Dermis microvascular lymphatic vessel endothelial cell (primary cell): ENCODE measurements around the gene ITIH5. TPM values are rescaled to one million over a fixed set of nuclear protein-coding genes. Genes with fewer than 3 reads are reported as not detected.
"Not testable (repeated sequence)": the region's sequence is repeated elsewhere in the genome, so short reads cannot be mapped to it uniquely, and the experiment has no call there.

Experiments used
- DNase-seq, 2 donors: peaks; one replicate each; pipeline versions ENCODE4 v3.0.0 to v3.0.0-alpha.2; 2010; ENCODE audit warnings: low read depth in 2 of 2
- total RNA-seq: library from RNA; depleted of rRNA; stranded (reverse); fragments of >200 nt; gene quantifications from 2 replicates; pipeline ENCODE4 v1.2.1, GENCODE V29; 2014

ITIH5 gene
- total RNA-seq, result 0.26 and 1.0 TPM in 2 replicates

GRCh38 chr10:7666253-7667023 lies at the start of gene ITIH5:
TSS of gene ITIH5 (minus strand) at chr10:7666966. CDS start at chr10:7666892, 74 bp downstream.
- DNase-seq, result no peak

- no peak for DNase-seq
Observed at GRCh38 chr10:7715515-7715914, 48.7 kb upstream of the ITIH5 start.

GRCh38 chr10:7711075-7711474 lies 44.3 kb upstream of the ITIH5 start:
- DNase-seq, result not testable (repeated sequence)

- DNase-seq, result no peak
Observed at GRCh38 chr10:7710446-7710845, 43.7 kb upstream of the ITIH5 start.

GRCh38 chr10:7708832-7709231 lies 42.1 kb upstream of the ITIH5 start:
- DNase-seq, result no peak

- no peak for DNase-seq
Observed at GRCh38 chr10:7707858-7708622, 41.3 kb upstream of the ITIH5 start.

- no peak for DNase-seq
Observed at GRCh38 chr10:7707102-7707501, 40.3 kb upstream of the ITIH5 start.

- no peak for DNase-seq
Observed at GRCh38 chr10:7706534-7707073, 39.8 kb upstream of the ITIH5 start.

- DNase-seq, result no peak
Observed at GRCh38 chr10:7705341-7705740, 38.6 kb upstream of the ITIH5 start.

GRCh38 chr10:7704071-7705016 lies 37.6 kb upstream of the ITIH5 start:
- no peak for DNase-seq

GRCh38 chr10:7703140-7703539 lies 36.4 kb upstream of the ITIH5 start, which contains the start of gene ITIH2:
TSS of gene ITIH2 (plus strand) at chr10:7703316. CDS start at chr10:7703435, 119 bp downstream.
- no peak for DNase-seq

GRCh38 chr10:7702288-7702812 lies 35.6 kb upstream of the ITIH5 start:
- DNase-seq, result no peak

- DNase-seq, result no peak
Observed at GRCh38 chr10:7701158-7701742, 34.5 kb upstream of the ITIH5 start.

GRCh38 chr10:7700577-7701125 lies 33.9 kb upstream of the ITIH5 start:
- DNase-seq, result no peak

- no peak for DNase-seq
Observed at GRCh38 chr10:7697426-7697825, 30.7 kb upstream of the ITIH5 start.

- no peak for DNase-seq
Observed at GRCh38 chr10:7696545-7696944, 29.8 kb upstream of the ITIH5 start.

GRCh38 chr10:7693194-7693593 lies 26.4 kb upstream of the ITIH5 start:
- DNase-seq, result not testable (repeated sequence)

GRCh38 chr10:7692368-7692767 lies 25.6 kb upstream of the ITIH5 start:
- DNase-seq, result not testable (repeated sequence)

GRCh38 chr10:7690885-7691597 lies 24.3 kb upstream of the ITIH5 start:
- DNase-seq, result not testable (repeated sequence)

GRCh38 chr10:7689591-7689990 lies 22.8 kb upstream of the ITIH5 start:
- DNase-seq, result no peak
